WTC11 (cell line): ENCODE data around the gene ARHGAP8. TPM values are rescaled to one million over a fixed set of nuclear protein-coding genes. Genes with fewer than 3 reads are reported as not detected.

ENCODE experiments used
- ATAC-seq: fragments of 200-7000 bp; cut with Tn5 transposase; 2 replicates; pipeline ENCODE4 v1.10.0; 2021; ENCODE audit warnings: mild to moderate bottlenecking, moderate library complexity
- CTCF ChIA-PET: fragments of 300-600 bp; sonication (Branson Sonifier 250); formaldehyde crosslinking; loops from one replicate; lab custom pipeline; 2021; ENCODE audit warnings: antibody characterized with exemption; lab: Charles Lee
- POLR2A ChIA-PET: fragments of 350-600 bp; sonication (Branson Sonifier 250); formaldehyde crosslinking; loops from one replicate; lab custom pipeline; 2021; ENCODE audit warnings: antibody characterized with exemption; lab: Charles Lee
- DNase-seq: peaks from one replicate; pipeline ENCODE4 v3.0.0; 2021; ENCODE audit warnings: low spot score
- H3K27ac Mint-ChIP-seq: 2 replicates; pipeline ENCODE4 v1.8.0; 2021; ENCODE audit warnings: mixed read lengths
- H3K27me3 Mint-ChIP-seq: 2 replicates; pipeline ENCODE4 v1.8.0; 2021; ENCODE audit warnings: low read depth, mild to moderate bottlenecking, moderate library complexity, mixed read lengths
- H3K36me3 Mint-ChIP-seq: 2 replicates; pipeline ENCODE4 v1.8.0; 2021; ENCODE audit warnings: mixed read lengths
- H3K4me1 Mint-ChIP-seq: 2 replicates; pipeline ENCODE4 v1.8.0; 2022; ENCODE audit warnings: mixed read lengths
- H3K4me3 Mint-ChIP-seq: 2 replicates; pipeline ENCODE4 v1.8.0; 2021; ENCODE audit warnings: mild to moderate bottlenecking, moderate library complexity, mixed read lengths
- H3K9me3 Mint-ChIP-seq: 2 replicates; pipeline ENCODE4 v1.8.0; 2021; ENCODE audit warnings: mixed read lengths
- ARID4B ChIP-seq: sonication (generic); formaldehyde crosslinking; IDR thresholded peaks from 2 replicates; pipeline ENCODE4 v1.8.0; 2023; ENCODE audit warnings: missing genetic modification reagents, mild to moderate bottlenecking, borderline replicate concordance
- E2F5 ChIP-seq: sonication (generic); formaldehyde crosslinking; IDR thresholded peaks from 2 replicates; pipeline ENCODE4 v1.8.1; 2022; ENCODE audit warnings: mild to moderate bottlenecking, moderate library complexity, missing genetic modification reagents
- FOXJ3 ChIP-seq: sonication (generic); formaldehyde crosslinking; IDR thresholded peaks from 2 replicates; pipeline ENCODE4 v1.9.0; 2021; ENCODE audit warnings: missing genetic modification reagents, mild to moderate bottlenecking, borderline replicate concordance
- PRDM15 ChIP-seq: sonication (generic); formaldehyde crosslinking; IDR thresholded peaks from 2 replicates; pipeline ENCODE4 v1.8.0; 2022; ENCODE audit warnings: missing genetic modification reagents
- ZNF219 ChIP-seq: sonication (generic); formaldehyde crosslinking; IDR thresholded peaks from 2 replicates; pipeline ENCODE4 v1.8.0; 2023; ENCODE audit warnings: missing genetic modification reagents, mild to moderate bottlenecking, borderline replicate concordance
- ZSCAN18 ChIP-seq: fragments of 250-450 bp; sonication (Bioruptor Pico); IDR thresholded peaks from 2 replicates; pipeline ENCODE4 v2.1.2; 2022; ENCODE audit warnings: mild to moderate bottlenecking, moderate library complexity
- total RNA-seq: library from RNA; stranded (reverse); gene quantifications from 3 replicates; pipeline ENCODE4 v1.2.3, GENCODE V29; 2021

ARHGAP8 gene
- total RNA-seq, 1 experiment from 2014 or later: 61.4 TPM

GRCh38 chr22:44839721-44840120, 87.3 kb downstream of the ARHGAP8 start:
- ChIA-PET CTCF (no interaction called here), POLR2A (no interaction called here)
- H3K4me3 Mint-ChIP-seq: no peak overlapping the region

More at GRCh38 chr22:44839721-44840120, 87.3 kb downstream of the ARHGAP8 start:
- TF ChIP-seq PRDM15 (CRISPR knock-in tag) (no peak), ZNF219 (CRISPR knock-in tag) (no peak), ARID4B (no peak), FOXJ3 (CRISPR knock-in tag) (no peak), E2F5 (CRISPR knock-in tag) (no peak), ZSCAN18 (CRISPR knock-in tag) (no peak)
- DNase-seq: no peak
- Mint-ChIP-seq H3K27me3 (no peaks in the 10 kb centered on the region), H3K4me1 (peaks cover 25% of the 10 kb centered on the region), H3K27ac (no peak overlapping the region), H3K9me3 (peaks cover 12% of the 10 kb centered on the region), H3K36me3 (peaks cover 34% of the 10 kb centered on the region)
- ATAC-seq: no peak
